HepG2 (cell line): Measurements from ENCODE around the gene CNP. TPM values are rescaled to one million over a fixed set of nuclear protein-coding genes. Genes with fewer than 3 reads are reported as not detected.

ENCODE experiments used
- ARNT ChIP-seq: fragments of 450-650 bp; IDR thresholded peaks from 2 replicates; pipeline ENCODE4 v1.6.1; 2017
- ELF3 ChIP-seq: IDR thresholded peaks from 2 replicates; pipeline ENCODE4 v1.6.1; 2016; ENCODE audit warnings: missing genetic modification reagents, missing compliant biosample characterization
- HMG20A ChIP-seq: IDR thresholded peaks from 2 replicates; pipeline ENCODE4 v1.6.1; 2016; ENCODE audit warnings: borderline replicate concordance
- HNRNPK ChIP-seq: fragments of 200-400 bp; formaldehyde crosslinking; IDR thresholded peaks from 2 replicates; pipeline ENCODE4 v1.6.1; 2018; ENCODE audit warnings: low read length, low read depth, moderate library complexity, mild to moderate bottlenecking; ENCODE audit not compliant: poor library complexity, severe bottlenecking
- HOXA5 ChIP-seq: sonication (generic); formaldehyde crosslinking; IDR thresholded peaks from 2 replicates; pipeline ENCODE4 v1.4.0; 2020; ENCODE audit warnings: missing genetic modification reagents
- HOXA9 ChIP-seq: sonication (generic); formaldehyde crosslinking; IDR thresholded peaks from 2 replicates; pipeline ENCODE4 v1.8.1; 2022; ENCODE audit warnings: missing genetic modification reagents, mild to moderate bottlenecking, moderate library complexity, borderline replicate concordance
- RARG ChIP-seq: sonication (generic); formaldehyde crosslinking; IDR thresholded peaks from 2 replicates; pipeline ENCODE4 v1.4.0; 2020; ENCODE audit warnings: low read depth, mild to moderate bottlenecking, missing genetic modification reagents
- SAP130 ChIP-seq: IDR thresholded peaks from 2 replicates; pipeline ENCODE4 v1.6.1; 2016; ENCODE audit warnings: low read depth
- SRY ChIP-seq: sonication (generic); formaldehyde crosslinking; IDR thresholded peaks from 2 replicates; pipeline ENCODE4 v1.8.0; 2022; ENCODE audit warnings: mild to moderate bottlenecking, missing genetic modification reagents
- ZNF331 ChIP-seq: sonication (generic); formaldehyde crosslinking; IDR thresholded peaks from 2 replicates; pipeline ENCODE4 v1.4.0; 2020; ENCODE audit warnings: missing genetic modification reagents
- ZNF7 ChIP-seq: IDR thresholded peaks from 2 replicates; pipeline ENCODE4 v1.6.1; 2016; ENCODE audit warnings: missing biosample characterization, missing genetic modification reagents
- polyA plus RNA-seq, 8 experiments: library from polyadenylated mRNA; depleted of rRNA in 3 of 8; stranded (reverse) in 7 of 8; unstranded in 1 of 8; fragments of >200 nt; fragmentation: Illumina TruSeq in 4 of 8; extraction: Trizol in 4 of 8; gene quantifications; 2 replicates each; pipeline versions ENCODE4 v1.2.1 to v1.2.3, GENCODE V29; 2011 to 2016; ENCODE audit warnings: low read depth in 4 of 8, missing spikeins in 1 of 8, mixed read lengths in 1 of 8; ENCODE audit not compliant: insufficient read depth in 1 of 8
- total RNA-seq, 5 experiments: library from RNA; depleted of rRNA; stranded (reverse); fragments of >200 nt; fragmentation: Illumina TruSeq; extraction: Trizol; gene quantifications; 2 replicates each; pipeline ENCODE4 v1.2.3, GENCODE V29; 2016; ENCODE audit warnings: low read depth in 1 of 5
- TF ChIP-seq, protein P1 (sequence below): sonication (generic); formaldehyde crosslinking; IDR thresholded peaks from 2 replicates; pipeline ENCODE4 v1.5.0; 2020; ENCODE audit warnings: missing genetic modification reagents
- TF ChIP-seq, protein P2 (sequence below): sonication (generic); formaldehyde crosslinking; IDR thresholded peaks from 2 replicates; pipeline ENCODE4 v1.5.1; 2020; ENCODE audit warnings: missing genetic modification reagents, mild to moderate bottlenecking, borderline replicate concordance
- TF ChIP-seq, protein P3 (sequence below): sonication (generic); formaldehyde crosslinking; conservative IDR thresholded peaks from 2 replicates; pipeline ENCODE4 v1.4.0; 2020; ENCODE audit warnings: missing genetic modification reagents
- TF ChIP-seq, protein P4 (sequence below): sonication (generic); formaldehyde crosslinking; IDR thresholded peaks from 2 replicates; pipeline ENCODE4 v1.5.0; 2020; ENCODE audit warnings: mild to moderate bottlenecking, missing genetic modification reagents, borderline replicate concordance
- TF ChIP-seq, protein P5 (sequence below): sonication (generic); formaldehyde crosslinking; IDR thresholded peaks from 2 replicates; pipeline ENCODE4 v1.5.0; 2020; ENCODE audit warnings: mild to moderate bottlenecking, missing genetic modification reagents

Gene CNP
- total and polyA plus RNA-seq, 2 of the 13 experiments (the other 11 are each of a cell fraction or from before 2014, with no cell fraction given): 97.2 to 161 TPM

DNA sequence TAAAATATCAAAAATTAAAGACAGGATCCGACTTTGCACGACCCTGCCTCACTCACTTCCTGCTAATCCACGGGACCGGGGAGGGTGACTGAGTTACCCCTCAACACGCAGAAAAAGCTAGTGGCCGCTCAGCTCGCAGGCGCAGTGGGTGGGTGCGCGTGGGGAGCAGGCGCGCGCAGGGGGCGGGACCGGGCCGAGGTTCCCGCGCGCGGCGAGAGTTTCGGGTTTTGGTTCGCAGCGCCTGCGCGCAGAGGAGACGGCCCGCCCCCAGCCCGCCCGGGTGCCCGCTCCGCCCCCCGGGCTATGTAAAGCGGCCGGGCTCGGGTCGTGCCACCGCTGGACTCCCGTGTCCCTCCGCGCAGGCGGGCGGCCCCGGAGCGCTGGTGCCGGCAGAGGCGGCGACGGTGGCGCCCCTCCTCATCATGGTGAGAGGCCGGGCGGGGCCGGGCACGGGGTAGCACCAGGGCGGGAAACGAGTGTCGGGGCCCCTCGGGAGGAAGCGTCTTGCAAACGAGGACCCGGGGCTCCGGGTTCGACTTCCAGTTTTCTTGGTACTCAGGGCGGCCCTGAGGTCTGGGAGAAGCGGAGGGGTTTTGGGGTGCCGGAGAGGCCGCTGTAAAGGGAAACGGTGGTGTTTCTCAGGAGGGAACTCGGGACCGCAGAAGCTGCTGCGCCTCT lies at the start of gene CNP (continued):
- TF ChIP-seq ZNF331 (CRISPR knock-in tag) (peak; percentile 78), ELF3 (CRISPR knock-in tag) (peak; percentile 62), HOXA5 (CRISPR knock-in tag) (peak; percentile 86; the same call in 1 of the 2 replicates), ZNF7 (CRISPR knock-in tag) (no peak; the same call in 1 of the 2 replicates), HMG20A (no peak), SAP130 (peak; percentile 94), ARNT (no peak), RARG (no peak; the same call in 1 of the 2 replicates), HNRNPK (no peak), HOXA9 (CRISPR knock-in tag) (peak; percentile 86), SRY (CRISPR knock-in tag) (peak; percentile 63; the same call in 1 of the 2 replicates)
- TF ChIP-seq, protein P1, sequence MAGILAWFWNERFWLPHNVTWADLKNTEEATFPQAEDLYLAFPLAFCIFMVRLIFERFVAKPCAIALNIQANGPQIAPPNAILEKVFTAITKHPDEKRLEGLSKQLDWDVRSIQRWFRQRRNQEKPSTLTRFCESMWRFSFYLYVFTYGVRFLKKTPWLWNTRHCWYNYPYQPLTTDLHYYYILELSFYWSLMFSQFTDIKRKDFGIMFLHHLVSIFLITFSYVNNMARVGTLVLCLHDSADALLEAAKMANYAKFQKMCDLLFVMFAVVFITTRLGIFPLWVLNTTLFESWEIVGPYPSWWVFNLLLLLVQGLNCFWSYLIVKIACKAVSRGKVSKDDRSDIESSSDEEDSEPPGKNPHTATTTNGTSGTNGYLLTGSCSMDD (CRISPR knock-in tag): no peak
- TF ChIP-seq, protein P2, sequence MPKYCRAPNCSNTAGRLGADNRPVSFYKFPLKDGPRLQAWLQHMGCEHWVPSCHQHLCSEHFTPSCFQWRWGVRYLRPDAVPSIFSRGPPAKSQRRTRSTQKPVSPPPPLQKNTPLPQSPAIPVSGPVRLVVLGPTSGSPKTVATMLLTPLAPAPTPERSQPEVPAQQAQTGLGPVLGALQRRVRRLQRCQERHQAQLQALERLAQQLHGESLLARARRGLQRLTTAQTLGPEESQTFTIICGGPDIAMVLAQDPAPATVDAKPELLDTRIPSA (CRISPR knock-in tag): no peak
- TF ChIP-seq, protein P3, sequence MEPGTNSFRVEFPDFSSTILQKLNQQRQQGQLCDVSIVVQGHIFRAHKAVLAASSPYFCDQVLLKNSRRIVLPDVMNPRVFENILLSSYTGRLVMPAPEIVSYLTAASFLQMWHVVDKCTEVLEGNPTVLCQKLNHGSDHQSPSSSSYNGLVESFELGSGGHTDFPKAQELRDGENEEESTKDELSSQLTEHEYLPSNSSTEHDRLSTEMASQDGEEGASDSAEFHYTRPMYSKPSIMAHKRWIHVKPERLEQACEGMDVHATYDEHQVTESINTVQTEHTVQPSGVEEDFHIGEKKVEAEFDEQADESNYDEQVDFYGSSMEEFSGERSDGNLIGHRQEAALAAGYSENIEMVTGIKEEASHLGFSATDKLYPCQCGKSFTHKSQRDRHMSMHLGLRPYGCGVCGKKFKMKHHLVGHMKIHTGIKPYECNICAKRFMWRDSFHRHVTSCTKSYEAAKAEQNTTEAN: no peak; the same call in none of the 2 replicates
- TF ChIP-seq, protein P4, sequence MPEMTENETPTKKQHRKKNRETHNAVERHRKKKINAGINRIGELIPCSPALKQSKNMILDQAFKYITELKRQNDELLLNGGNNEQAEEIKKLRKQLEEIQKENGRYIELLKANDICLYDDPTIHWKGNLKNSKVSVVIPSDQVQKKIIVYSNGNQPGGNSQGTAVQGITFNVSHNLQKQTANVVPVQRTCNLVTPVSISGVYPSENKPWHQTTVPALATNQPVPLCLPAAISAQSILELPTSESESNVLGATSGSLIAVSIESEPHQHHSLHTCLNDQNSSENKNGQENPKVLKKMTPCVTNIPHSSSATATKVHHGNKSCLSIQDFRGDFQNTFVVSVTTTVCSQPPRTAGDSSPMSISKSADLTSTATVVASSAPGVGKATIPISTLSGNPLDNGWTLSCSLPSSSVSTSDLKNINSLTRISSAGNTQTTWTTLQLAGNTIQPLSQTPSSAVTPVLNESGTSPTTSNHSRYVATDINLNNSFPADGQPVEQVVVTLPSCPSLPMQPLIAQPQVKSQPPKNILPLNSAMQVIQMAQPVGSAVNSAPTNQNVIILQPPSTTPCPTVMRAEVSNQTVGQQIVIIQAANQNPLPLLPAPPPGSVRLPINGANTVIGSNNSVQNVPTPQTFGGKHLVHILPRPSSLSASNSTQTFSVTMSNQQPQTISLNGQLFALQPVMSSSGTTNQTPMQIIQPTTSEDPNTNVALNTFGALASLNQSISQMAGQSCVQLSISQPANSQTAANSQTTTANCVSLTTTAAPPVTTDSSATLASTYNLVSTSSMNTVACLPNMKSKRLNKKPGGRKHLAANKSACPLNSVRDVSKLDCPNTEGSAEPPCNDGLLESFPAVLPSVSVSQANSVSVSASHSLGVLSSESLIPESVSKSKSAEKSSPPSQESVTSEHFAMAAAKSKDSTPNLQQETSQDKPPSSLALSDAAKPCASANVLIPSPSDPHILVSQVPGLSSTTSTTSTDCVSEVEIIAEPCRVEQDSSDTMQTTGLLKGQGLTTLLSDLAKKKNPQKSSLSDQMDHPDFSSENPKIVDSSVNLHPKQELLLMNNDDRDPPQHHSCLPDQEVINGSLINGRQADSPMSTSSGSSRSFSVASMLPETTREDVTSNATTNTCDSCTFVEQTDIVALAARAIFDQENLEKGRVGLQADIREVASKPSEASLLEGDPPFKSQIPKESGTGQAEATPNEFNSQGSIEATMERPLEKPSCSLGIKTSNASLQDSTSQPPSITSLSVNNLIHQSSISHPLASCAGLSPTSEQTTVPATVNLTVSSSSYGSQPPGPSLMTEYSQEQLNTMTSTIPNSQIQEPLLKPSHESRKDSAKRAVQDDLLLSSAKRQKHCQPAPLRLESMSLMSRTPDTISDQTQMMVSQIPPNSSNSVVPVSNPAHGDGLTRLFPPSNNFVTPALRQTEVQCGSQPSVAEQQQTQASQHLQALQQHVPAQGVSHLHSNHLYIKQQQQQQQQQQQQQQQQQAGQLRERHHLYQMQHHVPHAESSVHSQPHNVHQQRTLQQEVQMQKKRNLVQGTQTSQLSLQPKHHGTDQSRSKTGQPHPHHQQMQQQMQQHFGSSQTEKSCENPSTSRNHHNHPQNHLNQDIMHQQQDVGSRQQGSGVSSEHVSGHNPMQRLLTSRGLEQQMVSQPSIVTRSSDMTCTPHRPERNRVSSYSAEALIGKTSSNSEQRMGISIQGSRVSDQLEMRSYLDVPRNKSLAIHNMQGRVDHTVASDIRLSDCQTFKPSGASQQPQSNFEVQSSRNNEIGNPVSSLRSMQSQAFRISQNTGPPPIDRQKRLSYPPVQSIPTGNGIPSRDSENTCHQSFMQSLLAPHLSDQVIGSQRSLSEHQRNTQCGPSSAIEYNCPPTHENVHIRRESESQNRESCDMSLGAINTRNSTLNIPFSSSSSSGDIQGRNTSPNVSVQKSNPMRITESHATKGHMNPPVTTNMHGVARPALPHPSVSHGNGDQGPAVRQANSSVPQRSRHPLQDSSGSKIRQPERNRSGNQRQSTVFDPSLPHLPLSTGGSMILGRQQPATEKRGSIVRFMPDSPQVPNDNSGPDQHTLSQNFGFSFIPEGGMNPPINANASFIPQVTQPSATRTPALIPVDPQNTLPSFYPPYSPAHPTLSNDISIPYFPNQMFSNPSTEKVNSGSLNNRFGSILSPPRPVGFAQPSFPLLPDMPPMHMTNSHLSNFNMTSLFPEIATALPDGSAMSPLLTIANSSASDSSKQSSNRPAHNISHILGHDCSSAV: no peak
- TF ChIP-seq, protein P5, sequence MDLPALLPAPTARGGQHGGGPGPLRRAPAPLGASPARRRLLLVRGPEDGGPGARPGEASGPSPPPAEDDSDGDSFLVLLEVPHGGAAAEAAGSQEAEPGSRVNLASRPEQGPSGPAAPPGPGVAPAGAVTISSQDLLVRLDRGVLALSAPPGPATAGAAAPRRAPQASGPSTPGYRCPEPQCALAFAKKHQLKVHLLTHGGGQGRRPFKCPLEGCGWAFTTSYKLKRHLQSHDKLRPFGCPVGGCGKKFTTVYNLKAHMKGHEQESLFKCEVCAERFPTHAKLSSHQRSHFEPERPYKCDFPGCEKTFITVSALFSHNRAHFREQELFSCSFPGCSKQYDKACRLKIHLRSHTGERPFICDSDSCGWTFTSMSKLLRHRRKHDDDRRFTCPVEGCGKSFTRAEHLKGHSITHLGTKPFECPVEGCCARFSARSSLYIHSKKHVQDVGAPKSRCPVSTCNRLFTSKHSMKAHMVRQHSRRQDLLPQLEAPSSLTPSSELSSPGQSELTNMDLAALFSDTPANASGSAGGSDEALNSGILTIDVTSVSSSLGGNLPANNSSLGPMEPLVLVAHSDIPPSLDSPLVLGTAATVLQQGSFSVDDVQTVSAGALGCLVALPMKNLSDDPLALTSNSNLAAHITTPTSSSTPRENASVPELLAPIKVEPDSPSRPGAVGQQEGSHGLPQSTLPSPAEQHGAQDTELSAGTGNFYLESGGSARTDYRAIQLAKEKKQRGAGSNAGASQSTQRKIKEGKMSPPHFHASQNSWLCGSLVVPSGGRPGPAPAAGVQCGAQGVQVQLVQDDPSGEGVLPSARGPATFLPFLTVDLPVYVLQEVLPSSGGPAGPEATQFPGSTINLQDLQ: no peak; the same call in 1 of the 2 replicates
